ENCODE measurements around the gene PPP2R1B.

PPP2R1B gene

GRCh38 chr11:111684251-111684650, 81.9 kb downstream of the PPP2R1B start:
- no peak for DNase-seq

DNA sequence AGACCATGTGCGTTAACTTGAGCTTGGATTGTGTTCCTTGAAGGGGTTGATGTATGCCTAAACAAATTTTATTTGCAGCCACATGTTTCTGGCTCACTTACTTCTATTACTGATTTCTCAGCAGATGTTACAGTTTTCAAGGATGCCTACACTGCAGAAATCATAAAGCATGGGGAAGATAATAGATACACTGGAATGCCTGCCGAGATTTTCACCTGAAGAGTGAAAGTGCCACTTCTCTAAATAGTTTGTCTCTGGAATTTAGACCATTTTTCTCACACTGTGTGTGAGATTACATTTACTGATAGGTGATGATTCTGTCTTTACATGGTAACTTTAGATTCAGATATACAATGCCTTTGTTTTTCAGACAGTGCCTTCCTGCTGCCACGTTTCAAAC, 82.4 kb downstream of the PPP2R1B start:
- no peak for DNase-seq

DNA sequence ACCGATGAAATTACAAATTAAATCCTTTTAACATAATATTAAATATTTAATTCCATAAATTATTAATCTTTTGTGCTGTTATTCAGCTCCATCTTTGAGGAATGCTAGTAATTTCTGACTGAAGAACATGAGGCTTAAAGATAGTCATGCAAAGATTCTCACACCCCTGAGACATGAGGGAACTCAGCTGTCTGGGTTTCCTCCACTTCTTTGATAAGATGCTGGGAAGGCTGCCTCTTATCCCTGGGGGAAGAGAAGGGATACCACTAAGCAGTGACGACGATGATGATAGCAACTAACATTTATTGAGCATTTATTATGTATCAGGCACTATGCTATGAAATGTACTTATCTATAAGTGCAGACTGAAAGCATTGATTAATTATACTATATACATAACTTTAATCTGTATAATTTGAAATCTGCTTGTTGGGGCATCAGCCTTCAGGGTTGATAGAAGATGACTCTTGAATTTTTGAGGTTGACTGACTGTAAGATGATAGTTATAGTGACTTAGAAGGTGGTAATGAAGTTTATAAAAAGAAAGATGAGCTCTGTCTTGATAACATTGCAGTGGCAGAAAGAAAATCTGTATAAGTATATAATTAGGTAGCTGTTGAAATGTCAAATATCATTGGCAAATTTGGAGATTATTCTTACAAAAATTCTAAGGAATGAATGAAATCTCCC, 85.6 kb downstream of the PPP2R1B start:
- no peak for DNase-seq

Data from DMS153 (cell line).